AG04449 (cell line): ENCODE results near the gene SEC14L3.

Experiments used
- CTCF ChIA-PET: fragments of 350-600 bp; formaldehyde crosslinking; extraction: SDS; loops from one replicate; lab custom pipeline; 2021; ENCODE audit warnings: antibody characterized with exemption; lab: Yijun Ruan, JAX
- POLR2A ChIA-PET: fragments of 400-600, 350-600 bp; formaldehyde crosslinking; extraction: SDS; loops from one replicate; lab custom pipeline; 2020; ENCODE audit warnings: antibody characterized with exemption, inconsistent platforms; lab: Yijun Ruan, JAX
- DNase-seq: peaks from one replicate; pipeline ENCODE4 v3.0.0-alpha.2; 2010; ENCODE audit warnings: low read depth, low spot score
- H3K4me3 ChIP-seq: 2 replicates; pipeline ENCODE4 v1.5.1; 2011; ENCODE audit warnings: low read depth, mild to moderate bottlenecking, control low read depth, low read length
- TF ChIP-seq, protein P1 (sequence below): IDR thresholded peaks from one replicate; pipeline ENCODE4 v1.5.1; 2011; ENCODE audit warnings: mild to moderate bottlenecking, moderate library complexity, low read length, control low read depth, inconsistent platforms; ENCODE audit not compliant: insufficient read depth; ENCODE audit errors: missing control alignments

Gene SEC14L3

GRCh38 chr22:30421695-30422480 lies 49.9 kb downstream of the SEC14L3 start:
- no peak for DNase-seq
- TF ChIP-seq, protein P1, sequence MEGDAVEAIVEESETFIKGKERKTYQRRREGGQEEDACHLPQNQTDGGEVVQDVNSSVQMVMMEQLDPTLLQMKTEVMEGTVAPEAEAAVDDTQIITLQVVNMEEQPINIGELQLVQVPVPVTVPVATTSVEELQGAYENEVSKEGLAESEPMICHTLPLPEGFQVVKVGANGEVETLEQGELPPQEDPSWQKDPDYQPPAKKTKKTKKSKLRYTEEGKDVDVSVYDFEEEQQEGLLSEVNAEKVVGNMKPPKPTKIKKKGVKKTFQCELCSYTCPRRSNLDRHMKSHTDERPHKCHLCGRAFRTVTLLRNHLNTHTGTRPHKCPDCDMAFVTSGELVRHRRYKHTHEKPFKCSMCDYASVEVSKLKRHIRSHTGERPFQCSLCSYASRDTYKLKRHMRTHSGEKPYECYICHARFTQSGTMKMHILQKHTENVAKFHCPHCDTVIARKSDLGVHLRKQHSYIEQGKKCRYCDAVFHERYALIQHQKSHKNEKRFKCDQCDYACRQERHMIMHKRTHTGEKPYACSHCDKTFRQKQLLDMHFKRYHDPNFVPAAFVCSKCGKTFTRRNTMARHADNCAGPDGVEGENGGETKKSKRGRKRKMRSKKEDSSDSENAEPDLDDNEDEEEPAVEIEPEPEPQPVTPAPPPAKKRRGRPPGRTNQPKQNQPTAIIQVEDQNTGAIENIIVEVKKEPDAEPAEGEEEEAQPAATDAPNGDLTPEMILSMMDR, result no peak
- CTCF ChIA-PET, result interaction anchor here (0.8 to 12.4 kb wide), 8 partner anchors 11 to 168 kb away, joined by 3 to 129 read pairs (median 4); partner anchors contain the start of genes CASTOR1, RNF215 and SEC14L2
- POLR2A ChIA-PET, result interaction anchor here (0.5 to 5.4 kb wide), 4 partner anchors 8 to 297 kb away, joined by 3 to 46 read pairs (median 13); partner anchors contain the start of genes CCDC157, SEC14L2 and SF3A1
- H3K4me3 ChIP-seq, result no peak overlapping the region

GRCh38 chr22:30420347-30421125 lies 51.3 kb downstream of the SEC14L3 start:
- POLR2A ChIA-PET, result interaction anchor here (0.6 to 5.4 kb wide), 2 partner anchors 15 to 24 kb away, joined by 3 to 46 read pairs; partner anchors contain the start of gene SEC14L2
- CTCF ChIA-PET, result interaction anchor here (1.5 to 12.4 kb wide), 2 partner anchors 10 to 31 kb away, joined by 5 to 129 read pairs; partner anchors contain the start of gene RNF215
- peak; percentile 46 for DNase-seq
- H3K4me3 ChIP-seq, result no peak overlapping the region; the same call in 1 of the 2 replicates
- TF ChIP-seq, protein P1, result no peak

- TF ChIP-seq, protein P1, result no peak
- DNase-seq, result no peak
- ChIA-PET CTCF (interaction anchor here (12.4 kb wide), 1 partner anchor 27 kb away, joined by 129 read pairs; the partner anchor contains the start of gene RNF215), POLR2A (no interaction called here)
- H3K4me3 ChIP-seq, result no peak overlapping the region
These were observed 55.0 kb downstream of the SEC14L3 start for GRCh38 chr22:30416837-30417236.

DNA sequence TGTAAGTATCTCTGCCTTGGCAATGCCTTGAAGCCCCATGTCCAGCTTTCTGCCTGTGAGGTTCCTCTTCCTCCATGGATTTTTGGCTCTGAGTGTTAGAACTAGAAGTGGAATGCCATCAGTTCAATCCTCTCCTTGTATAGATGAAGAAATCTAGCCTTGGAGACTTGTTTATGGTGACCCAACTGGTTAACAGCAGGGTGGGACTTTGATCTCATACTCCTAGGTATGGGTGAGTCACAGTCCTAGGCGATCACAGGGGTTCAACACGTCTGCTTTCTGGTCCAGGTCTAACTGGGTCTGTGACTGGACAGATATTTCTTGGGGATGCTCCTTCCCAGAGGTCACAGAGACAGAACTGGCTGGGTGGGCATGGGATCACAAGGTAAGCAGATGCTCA lies 55.4 kb downstream of the SEC14L3 start:
- ChIA-PET CTCF (no interaction called here), POLR2A (no interaction called here)
- no peak overlapping the region for H3K4me3 ChIP-seq
- DNase-seq, result no peak
- TF ChIP-seq, protein P1, result no peak

GRCh38 chr22:30414525-30415047 lies 57.2 kb downstream of the SEC14L3 start:
- TF ChIP-seq, protein P1, result no peak
- DNase-seq, result no peak
- no peak overlapping the region for H3K4me3 ChIP-seq
- POLR2A ChIA-PET, result interaction anchor here (1.0 to 3.6 kb wide), 3 partner anchors 9 to 17 kb away, joined by 3 to 19 read pairs (median 3); partner anchors contain the start of gene MTFP1
- CTCF ChIA-PET, result interaction anchor here (0.9 to 1.7 kb wide), 3 partner anchors 11 to 127 kb away, joined by 3 to 7 read pairs (median 3); partner anchors contain the start of gene MTFP1
